Neural cell (in vitro differentiated cells): ENCODE results near the gene IL21.

Experiments used
- EP300 ChIP-seq: fragments of 450-650 bp; conservative IDR thresholded peaks from 2 replicates; pipeline ENCODE4 v1.6.1; 2014; ENCODE audit warnings: antibody characterized with exemption, mild to moderate bottlenecking, moderate library complexity; ENCODE audit not compliant: poor library complexity, severe bottlenecking
- EZH2 ChIP-seq: fragments of 200-600, 300-800 bp; shearing (Covaris generic), sonication (generic); IDR thresholded peaks from 2 replicates; pipeline ENCODE4 v1.6.1; 2014; ENCODE audit warnings: antibody characterized with exemption, low read length, borderline replicate concordance, mild to moderate bottlenecking; ENCODE audit not compliant: insufficient read depth, poor library complexity, severe bottlenecking
- MXI1 ChIP-seq: fragments of 450-650 bp; conservative IDR thresholded peaks from 2 replicates; pipeline ENCODE4 v1.6.1; 2014; ENCODE audit warnings: antibody characterized with exemption, mild to moderate bottlenecking; ENCODE audit not compliant: poor library complexity, severe bottlenecking
- POLR2AphosphoS5 ChIP-seq: IDR thresholded peaks from 2 replicates; pipeline ENCODE4 v1.6.1; 2012
- RAD21 ChIP-seq: fragments of 450-650 bp; conservative IDR thresholded peaks from 2 replicates; pipeline ENCODE4 v1.6.1; 2014; ENCODE audit warnings: antibody characterized with exemption, mild to moderate bottlenecking, moderate library complexity
- TAF1 ChIP-seq: IDR thresholded peaks from 2 replicates; pipeline ENCODE4 v1.6.1; 2012; ENCODE audit warnings: low read depth
- TF ChIP-seq, protein P1 (sequence below): fragments of 450-650 bp; IDR thresholded peaks from 2 replicates; pipeline ENCODE4 v1.5.1; 2014; ENCODE audit warnings: antibody characterized with exemption, mild to moderate bottlenecking, moderate library complexity; ENCODE audit not compliant: poor library complexity, severe bottlenecking
- TF ChIP-seq, protein P2 (sequence below): IDR thresholded peaks from 2 replicates; pipeline ENCODE4 v1.6.1; 2012; ENCODE audit warnings: borderline replicate concordance

DNA sequence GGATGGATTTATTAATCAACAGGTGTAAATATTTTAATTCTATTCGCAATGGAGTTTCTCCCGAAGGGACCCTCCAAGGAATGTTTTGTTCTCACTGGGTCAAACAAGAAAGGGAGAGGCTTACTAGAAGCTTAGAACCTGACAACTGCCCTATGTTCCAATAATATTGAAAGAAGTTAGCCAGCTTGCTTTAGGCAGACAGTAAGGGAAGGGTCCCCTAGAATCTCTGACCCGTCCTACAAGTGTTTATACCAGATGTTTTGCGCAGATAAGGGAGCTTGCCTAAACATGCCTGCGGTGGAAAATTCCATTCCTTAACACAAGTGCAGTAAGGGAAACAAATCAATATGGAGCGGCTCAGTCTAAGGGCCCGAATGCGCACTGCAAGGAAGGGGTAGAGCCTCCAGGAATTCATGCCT lies 17.7 kb downstream of the IL21 start:
- TF ChIP-seq, protein P1, sequence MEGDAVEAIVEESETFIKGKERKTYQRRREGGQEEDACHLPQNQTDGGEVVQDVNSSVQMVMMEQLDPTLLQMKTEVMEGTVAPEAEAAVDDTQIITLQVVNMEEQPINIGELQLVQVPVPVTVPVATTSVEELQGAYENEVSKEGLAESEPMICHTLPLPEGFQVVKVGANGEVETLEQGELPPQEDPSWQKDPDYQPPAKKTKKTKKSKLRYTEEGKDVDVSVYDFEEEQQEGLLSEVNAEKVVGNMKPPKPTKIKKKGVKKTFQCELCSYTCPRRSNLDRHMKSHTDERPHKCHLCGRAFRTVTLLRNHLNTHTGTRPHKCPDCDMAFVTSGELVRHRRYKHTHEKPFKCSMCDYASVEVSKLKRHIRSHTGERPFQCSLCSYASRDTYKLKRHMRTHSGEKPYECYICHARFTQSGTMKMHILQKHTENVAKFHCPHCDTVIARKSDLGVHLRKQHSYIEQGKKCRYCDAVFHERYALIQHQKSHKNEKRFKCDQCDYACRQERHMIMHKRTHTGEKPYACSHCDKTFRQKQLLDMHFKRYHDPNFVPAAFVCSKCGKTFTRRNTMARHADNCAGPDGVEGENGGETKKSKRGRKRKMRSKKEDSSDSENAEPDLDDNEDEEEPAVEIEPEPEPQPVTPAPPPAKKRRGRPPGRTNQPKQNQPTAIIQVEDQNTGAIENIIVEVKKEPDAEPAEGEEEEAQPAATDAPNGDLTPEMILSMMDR: no peak
- TF ChIP-seq, protein P2, sequence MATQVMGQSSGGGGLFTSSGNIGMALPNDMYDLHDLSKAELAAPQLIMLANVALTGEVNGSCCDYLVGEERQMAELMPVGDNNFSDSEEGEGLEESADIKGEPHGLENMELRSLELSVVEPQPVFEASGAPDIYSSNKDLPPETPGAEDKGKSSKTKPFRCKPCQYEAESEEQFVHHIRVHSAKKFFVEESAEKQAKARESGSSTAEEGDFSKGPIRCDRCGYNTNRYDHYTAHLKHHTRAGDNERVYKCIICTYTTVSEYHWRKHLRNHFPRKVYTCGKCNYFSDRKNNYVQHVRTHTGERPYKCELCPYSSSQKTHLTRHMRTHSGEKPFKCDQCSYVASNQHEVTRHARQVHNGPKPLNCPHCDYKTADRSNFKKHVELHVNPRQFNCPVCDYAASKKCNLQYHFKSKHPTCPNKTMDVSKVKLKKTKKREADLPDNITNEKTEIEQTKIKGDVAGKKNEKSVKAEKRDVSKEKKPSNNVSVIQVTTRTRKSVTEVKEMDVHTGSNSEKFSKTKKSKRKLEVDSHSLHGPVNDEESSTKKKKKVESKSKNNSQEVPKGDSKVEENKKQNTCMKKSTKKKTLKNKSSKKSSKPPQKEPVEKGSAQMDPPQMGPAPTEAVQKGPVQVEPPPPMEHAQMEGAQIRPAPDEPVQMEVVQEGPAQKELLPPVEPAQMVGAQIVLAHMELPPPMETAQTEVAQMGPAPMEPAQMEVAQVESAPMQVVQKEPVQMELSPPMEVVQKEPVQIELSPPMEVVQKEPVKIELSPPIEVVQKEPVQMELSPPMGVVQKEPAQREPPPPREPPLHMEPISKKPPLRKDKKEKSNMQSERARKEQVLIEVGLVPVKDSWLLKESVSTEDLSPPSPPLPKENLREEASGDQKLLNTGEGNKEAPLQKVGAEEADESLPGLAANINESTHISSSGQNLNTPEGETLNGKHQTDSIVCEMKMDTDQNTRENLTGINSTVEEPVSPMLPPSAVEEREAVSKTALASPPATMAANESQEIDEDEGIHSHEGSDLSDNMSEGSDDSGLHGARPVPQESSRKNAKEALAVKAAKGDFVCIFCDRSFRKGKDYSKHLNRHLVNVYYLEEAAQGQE: no peak
- TF ChIP-seq EZH2 (no peak), RAD21 (no peak), EP300 (no peak), POLR2AphosphoS5 (no peak), TAF1 (no peak), MXI1 (no peak)
